Activated T-cell treated with anti-CD3 and anti-CD28 coated beads for 4 hours (primary cell): Measurements from ENCODE around the gene GLCE.
"Not testable (repeated sequence)": the region's sequence is repeated elsewhere in the genome, so short reads cannot be mapped to it uniquely, and the experiment has no call there.

ENCODE experiments used
- DNase-seq: peaks from one replicate; pipeline ENCODE4 v3.0.0-alpha.2; 2020

GLCE gene

DNA sequence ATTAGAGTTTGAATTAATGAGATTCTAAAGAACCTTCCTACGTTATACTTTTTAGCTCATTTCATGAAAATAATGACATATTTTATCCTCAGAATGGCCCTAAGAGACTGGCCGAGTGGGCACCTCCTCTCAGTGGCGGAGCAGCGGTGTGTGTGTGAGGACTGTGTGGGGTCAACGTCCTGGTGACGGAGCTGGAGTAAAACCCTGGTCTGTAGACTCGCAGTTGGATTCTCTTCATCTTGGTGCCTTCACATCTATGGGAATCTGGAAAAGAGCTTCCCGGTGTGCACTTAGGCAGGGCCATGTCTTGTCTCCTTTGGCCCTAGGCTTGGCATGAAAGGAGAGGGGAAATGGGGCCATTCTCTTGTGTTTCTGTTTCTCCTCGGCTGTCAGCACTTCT, 116.9 kb downstream of the GLCE start:
- no peak for DNase-seq

- DNase-seq: no peak
Observed at GRCh38 chr15:69279636-69280035, 119.2 kb downstream of the GLCE start.

DNA sequence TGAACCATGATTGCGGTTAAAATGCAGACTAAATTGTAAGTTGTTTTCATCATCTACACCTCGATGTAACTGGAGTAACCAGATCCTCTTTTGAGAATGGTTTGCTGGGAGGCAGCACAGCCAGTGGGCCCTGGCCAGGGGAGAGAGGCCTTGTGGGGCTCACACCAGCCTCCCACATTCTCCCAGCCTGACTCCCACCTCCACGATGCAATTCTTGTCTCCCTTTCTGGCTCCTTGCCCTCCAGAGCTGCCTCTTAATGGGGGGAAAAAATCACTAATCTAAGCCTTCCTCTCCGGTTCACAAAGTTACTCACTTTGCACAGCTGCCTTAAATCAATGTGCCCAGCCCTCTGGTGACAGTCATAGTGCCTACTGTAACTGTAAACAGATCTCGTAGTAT, 120.3 kb downstream of the GLCE start:
- DNase-seq: no peak

DNA sequence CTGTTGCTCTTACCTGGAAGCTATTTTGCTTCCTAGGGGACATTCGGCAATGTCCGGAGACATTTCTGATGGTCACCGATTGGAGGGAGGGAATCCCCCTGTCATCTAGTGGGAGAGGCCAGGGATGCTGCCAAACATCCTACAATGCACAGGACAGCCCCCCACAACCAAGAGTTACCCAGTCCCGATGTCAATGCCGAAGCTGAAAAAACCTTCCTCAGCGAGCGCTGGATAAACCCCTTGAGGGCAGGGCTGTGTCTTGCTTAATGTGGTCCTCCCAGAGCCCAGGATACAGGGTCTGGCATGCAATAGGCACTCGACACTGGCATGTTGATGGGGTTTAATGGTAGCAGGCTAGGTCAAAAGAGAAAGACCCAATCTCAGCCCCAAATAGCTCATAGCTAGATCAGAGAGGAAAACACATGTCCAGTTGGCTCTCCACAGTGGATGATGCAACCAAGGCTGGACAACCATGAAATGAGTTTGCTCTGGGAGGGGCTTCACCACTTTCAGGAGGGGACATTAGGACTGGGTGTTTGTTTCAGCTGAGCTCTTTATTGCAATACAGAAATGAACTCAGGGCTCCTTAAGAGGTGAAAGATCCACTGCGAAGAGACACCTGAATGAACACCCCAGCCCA, 121.8 kb downstream of the GLCE start:
- DNase-seq: no peak

DNA sequence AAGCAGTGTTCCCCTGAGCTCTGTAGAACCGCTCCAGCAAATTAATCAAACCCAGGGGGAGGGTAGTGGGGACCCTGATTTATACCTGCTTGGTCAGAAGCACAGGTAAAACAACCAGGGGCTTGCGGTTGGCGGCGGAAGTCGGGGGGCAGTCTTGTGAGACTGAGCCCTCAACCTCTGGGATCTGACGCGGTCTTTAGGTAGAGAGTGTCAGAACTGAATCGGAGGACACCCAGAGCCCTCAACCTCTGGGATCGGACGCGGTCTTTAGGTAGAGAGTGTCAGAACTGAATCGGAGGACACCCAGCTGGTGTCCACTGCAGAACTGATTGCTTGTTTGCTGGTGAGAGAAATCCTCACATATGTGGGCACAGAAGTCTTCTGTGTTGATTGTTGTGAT, 125.4 kb downstream of the GLCE start:
- DNase-seq: no peak

GRCh38 chr15:69288011-69288410, 127.6 kb downstream of the GLCE start:
- no peak for DNase-seq

DNA sequence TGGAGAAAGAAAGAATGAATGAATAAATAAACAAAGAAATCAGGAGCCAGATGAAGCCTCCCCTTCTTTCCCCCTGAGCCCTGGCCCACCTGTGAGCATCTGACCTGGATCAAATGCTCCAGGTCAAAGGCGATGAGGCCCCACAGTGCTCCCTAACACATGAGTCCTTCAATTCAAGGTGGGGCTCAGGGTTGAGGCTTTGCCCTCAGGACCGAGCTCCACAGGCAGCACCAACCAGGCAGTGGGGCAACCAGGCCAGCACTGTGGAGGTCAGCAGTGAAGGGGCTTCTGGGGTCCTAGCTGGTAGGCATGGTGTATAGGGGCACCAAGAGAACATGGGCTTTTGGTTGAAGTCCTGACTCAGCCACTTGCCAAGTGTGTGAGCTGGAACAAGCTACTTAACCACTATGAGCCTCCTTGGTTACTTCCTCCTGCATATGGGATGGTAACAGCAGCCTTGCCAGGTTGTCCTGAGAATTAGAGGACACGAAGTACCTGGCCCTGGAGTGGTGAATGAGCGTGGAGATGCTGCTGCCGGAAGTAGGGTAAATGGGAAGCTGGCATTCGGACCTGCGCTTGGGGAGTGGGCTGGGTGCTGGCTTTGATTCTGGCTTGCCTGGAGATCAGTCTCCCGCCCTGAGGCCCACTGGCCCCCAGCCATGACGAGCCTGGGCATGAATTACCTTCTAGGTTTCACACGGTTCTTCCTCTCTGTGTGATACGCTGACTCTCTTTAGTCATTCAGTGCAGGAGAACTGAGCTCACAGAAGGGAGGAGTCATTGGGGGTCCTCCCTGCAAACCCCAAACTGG, 128.3 kb downstream of the GLCE start:
- no peak for DNase-seq

- no peak for DNase-seq
Observed at GRCh38 chr15:69289342-69290146, 129.1 kb downstream of the GLCE start.

DNA sequence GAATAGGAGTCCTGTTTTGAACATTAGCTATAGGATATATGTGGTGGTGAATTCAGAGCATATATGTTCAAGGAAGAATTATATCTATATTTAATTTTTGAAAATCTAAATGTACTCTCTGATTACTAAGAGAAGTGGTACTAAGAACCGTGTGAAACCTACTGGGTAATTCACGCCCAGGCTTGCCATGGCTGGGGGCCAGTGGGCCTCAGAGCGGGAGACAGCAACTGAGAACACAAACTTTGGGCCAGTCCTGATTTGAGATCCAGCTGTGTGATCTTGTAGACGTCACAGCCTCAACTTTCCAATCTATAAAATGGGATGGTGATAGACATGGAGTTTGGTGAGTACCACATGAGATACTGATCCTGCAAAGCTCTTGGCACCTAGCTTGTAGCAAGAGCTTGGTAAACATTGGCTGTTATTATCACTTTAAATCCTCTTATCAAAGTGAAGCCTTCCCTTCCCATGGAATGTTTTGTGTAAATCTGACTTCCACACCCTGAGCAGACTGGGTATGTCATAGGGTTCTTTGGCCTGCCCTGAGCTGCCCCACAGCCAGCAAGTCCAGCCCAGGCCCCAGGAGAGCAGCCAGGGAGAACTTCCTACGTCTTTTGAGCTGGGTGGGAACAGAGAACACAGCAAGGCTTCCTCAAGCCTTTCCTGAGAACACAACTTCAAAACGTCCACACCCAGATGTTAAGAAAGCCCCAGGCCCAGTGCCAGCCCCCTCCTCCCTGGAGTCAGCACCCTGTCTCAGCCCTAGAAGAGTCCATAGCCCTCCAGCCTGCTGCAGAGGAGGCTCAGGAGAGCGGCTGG, 130.1 kb downstream of the GLCE start:
- DNase-seq: no peak

GRCh38 chr15:69291651-69292050, 131.2 kb downstream of the GLCE start:
- DNase-seq: not testable (repeated sequence)

- no peak for DNase-seq
Observed at GRCh38 chr15:69292826-69293420, 132.5 kb downstream of the GLCE start.

- no peak for DNase-seq
Observed at GRCh38 chr15:69293741-69294615, 133.5 kb downstream of the GLCE start.

- no peak for DNase-seq
Observed at GRCh38 chr15:69296606-69297005, 136.2 kb downstream of the GLCE start.

GRCh38 chr15:69297642-69298353, 137.4 kb downstream of the GLCE start:
- no peak for DNase-seq

GRCh38 chr15:69298354-69298696, 137.9 kb downstream of the GLCE start:
- no peak for DNase-seq

GRCh38 chr15:69298697-69299441, 138.4 kb downstream of the GLCE start, which contains the start of gene PAQR5:
TSS of gene PAQR5 (plus strand) at chr15:69298912. CDS start at chr15:69360081, 61,169 bp downstream.
- DNase-seq: no peak

DNA sequence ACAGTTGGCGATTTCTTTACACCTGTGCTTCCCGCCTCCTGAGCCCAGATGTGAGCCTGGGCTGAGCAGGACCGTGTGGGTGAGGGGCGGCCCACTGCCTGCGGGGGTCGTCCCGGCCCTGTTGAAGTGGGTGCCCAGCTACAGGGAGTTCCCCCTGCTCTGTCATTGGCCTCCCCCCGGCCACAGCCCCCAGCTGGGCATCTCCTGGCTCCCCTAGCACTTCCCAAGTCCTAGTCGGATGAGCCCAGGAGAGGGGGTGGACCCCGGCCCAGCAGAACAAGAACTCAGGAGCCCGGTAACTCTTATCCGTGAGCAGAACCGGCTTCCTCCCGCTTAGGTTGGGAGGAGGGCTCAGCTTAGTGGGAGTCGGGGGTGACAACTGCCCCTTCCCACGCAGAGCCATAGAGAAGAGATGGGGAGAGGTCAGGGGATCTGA, 139.0 kb downstream of the GLCE start:
- DNase-seq: no peak

DNA sequence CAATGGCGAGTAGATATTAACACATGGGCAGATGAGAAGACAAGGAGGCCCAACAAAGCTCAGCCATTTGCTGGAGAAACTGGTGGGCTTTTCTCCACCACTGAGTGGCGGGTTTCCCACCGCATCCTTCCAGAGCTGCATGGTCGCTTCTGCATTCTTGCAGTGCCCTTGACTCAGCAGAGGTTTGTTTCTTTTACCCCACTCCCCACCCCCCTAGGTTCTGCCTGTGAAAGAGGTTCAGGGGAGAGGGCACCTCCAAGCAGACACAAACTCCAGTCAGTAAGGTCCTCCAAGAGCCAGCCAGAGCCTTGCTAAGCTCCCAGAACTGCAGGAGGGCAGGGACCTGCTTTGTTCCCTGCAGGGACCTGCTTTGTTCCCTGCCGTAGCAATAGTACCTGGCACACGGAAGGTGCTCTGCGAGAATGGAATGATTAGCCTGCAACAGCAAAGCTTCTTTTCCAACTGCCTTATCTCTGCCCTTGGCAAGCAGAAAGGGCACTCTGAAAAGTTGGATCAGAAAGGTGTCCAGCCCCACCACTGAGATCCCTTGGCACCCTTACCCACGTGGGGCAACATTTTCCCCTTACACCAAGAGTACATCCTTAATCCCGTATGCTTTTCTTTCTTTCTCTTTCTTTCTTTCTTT, 139.6 kb downstream of the GLCE start:
- DNase-seq: no peak

GRCh38 chr15:69301101-69301500, 140.7 kb downstream of the GLCE start:
- not testable (repeated sequence) for DNase-seq
